Putamen (tissue), 1 donor: ENCODE measurements around the gene ATP5PB.

Source experiments
- DNase-seq: peaks from one replicate; pipeline ENCODE4 v3.0.0-alpha.2; 2016; ENCODE audit warnings: low spot score

The ATP5PB gene

DNA sequence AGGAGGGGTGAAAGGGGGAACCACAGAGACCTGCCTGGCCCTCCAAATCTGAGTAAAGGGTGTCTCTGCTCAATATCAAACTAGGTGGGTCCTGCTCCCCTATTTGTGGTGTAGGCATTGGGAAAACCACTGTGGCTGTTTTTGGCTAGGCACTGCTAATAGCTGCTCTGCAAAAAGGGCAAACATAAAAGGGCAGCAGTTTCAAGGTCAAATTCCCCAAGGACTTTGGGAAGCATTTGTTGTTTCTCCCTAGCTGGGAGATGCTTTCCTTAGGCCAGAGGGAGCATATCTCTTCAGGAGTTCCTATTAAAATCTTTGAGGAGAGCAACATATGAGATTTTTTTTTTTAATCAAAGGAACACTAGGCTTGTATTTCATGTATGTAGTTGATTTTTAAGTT, 26.9 kb downstream of the ATP5PB start:
- DNase-seq, result no peak

DNA sequence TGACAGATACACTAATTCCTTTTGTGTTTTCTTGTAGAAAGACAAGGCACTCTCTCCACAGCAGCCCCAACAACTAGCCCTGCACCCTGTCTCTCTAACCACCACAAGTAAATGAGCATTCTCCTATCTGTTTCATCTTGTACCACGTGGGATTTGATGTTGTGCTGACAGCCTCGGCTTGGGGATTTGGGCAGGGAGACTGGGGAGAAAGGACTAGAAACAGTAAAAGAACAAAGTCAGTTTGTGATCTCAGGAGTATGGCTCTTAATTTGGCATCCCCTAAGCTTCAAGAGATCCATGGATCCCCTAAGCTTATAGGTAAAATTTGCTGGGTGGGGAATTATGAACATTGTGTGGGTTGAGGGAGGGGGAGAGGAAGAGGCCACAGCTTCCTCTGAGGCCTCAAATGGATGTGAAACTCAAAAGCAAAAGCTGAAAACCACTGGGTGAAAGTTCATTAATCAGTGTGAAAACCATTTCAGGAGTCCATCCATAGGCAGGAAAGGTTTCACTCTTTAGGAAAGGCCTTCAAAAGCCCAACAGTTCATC, 27.6 kb downstream of the ATP5PB start:
- DNase-seq, result no peak

DNA sequence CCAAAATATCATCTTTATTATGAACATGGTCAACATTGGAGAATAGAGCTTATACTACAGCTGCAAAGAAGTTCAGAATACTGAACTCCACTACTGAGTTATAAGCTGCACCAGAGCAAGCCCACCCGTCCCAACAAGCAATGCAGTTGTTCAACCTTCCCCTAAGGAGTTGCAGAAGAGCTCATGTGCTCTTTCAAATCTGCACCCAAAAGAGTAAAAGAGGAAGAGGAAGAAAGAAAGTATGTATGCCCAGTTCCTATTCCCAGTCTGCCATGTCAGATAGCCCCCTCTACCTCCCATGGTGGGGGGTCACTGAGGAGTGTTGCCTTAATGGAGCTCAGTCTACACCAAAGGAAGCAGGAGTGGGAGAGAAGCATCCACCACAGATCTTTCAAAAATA, 31.4 kb downstream of the ATP5PB start:
- DNase-seq, result no peak

DNA sequence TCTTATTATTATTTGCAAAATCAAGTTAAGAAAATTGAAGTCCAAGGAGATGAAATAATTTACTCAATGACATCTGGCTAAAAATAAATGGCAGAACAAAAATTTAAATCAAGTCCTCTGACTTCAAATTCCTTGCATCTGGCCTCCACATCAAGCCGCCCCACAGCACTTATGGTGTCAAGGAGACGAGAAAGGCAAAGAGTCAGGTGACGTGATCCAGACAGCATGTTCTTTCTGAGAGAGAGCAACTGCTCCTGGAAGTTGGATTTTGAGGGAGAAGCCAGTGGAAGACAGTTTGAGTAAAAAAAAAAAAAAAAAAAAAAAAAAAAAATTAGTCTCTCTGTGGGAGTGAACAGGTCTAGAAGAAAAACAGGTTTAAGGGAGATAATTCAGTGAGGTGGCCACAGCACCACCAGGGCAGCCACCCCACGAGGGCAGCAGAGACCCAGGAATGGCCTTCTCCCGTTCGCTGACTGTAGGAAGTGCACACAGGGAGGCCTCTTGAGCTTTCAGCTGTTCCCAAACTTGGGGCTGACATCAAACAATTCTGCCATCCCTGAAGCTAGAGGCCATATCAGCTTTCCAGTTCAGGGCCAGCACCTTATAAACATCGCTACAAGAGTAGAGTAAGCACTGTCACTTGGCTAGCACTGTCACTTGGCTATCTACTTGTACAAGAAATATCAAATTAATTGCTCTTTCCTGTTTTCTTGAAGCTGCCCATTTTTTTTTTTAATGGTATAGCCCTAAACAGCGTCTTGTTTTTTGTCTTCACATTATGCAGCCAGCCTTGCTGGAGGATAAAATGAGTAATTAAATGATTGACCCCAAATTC, 32.3 kb downstream of the ATP5PB start:
- DNase-seq, result peak; percentile 74

DNA sequence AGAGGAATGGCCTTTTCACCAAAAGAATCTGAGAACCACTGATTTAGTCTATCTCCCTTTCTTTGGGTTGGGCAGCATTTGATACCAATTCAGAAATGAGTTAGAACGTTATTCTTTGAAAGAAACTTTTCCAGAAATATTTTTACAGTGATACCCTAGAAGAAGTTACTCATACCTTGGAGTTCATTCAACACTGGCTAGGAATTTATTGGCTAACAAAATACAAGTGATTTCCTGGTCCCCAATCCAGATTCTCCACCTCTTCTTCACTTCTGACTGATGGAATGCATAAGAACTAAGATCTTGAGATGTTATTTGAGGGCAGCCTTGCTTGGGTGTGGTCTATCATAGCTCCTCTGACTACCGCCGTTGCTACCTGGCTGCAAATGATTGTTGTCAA, 33.9 kb downstream of the ATP5PB start:
- no peak for DNase-seq

DNA sequence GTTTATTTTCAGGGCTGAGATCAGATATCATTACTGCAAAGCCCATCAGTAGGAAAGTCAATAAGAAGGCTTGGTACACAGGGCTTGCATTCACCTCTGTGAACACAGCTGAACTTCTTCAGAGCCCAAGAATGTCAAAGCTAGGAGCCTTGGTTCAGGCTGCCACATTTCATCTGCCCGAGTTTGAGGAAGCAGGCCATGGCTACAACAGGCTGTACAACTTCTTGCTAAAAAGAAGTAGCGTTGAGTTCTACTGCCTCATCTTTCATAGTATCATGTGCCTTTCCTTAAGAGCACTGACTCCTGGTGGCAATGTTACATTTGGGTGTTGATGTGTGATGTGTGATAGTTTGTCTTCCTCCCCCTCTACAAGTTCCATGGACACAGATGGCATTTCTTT, 34.6 kb downstream of the ATP5PB start:
- DNase-seq, result no peak

DNA sequence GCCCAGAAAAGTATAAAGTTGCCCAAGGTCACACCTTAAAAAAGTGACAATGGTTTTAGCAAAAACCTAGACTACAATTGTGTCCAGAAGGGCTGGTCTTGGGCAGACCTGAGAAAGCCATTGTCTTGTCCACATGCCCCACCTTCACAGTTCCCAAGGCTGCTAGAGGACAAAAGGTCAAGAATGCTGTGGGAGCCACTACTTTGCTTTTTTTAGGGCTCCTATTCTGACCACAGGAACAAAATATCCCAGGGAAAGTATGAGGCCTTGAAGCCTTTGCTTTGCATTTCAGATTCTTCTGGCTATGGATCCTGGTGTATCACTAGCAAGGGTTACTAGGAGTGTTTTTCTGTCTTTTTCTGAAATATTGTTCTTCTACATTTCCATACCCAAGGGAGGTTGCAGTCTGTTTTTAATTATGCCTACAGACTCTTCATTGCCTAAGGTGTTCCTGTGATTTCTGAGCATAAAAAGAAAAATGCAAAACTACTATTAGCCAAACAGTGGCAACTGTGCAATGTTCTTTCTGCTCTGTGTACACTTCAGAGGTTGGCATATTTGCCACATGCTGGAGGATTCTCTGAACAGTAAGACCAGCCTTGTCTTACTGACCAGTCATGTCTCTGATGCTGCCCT, 35.2 kb downstream of the ATP5PB start:
- DNase-seq, result no peak

DNA sequence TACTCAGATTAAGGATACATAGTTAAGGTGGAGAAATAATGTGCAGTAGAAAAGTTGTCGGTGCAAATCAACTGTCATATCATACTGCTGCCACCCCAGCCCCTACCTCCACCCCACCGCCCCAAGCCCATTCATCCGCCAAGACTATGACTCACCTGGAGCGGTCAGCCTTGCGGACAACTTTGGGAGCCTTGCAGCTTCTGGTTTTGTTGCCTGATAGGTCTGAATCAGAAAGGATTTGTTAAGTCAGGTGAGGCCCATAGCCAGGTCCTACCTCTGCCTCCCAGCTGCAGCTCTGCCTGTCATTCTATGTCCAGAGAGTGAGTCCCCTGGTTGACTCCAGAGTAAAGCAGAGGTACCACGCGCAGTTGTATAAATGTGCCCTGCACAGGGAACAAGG, 37.2 kb downstream of the ATP5PB start:
- no peak for DNase-seq

DNA sequence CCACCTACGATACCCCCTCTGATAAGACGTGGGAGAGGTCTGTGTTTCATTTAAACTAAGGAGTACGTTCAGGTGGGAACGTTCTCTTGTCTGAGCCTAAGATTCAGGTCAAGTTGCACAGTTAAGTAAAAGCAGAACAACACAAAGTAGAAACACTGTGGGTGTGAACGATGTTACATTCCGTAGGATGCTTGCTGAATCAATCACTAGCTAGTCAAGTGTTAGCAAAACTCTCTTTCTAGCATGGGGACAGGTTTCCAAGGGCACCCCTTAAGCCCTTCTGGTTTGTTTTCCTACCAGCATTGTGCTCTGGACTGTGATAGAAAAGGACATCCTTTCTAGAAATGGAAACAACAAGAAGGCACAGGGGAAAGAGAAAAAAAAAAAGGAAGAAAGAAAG, 37.9 kb downstream of the ATP5PB start:
- no peak for DNase-seq

DNA sequence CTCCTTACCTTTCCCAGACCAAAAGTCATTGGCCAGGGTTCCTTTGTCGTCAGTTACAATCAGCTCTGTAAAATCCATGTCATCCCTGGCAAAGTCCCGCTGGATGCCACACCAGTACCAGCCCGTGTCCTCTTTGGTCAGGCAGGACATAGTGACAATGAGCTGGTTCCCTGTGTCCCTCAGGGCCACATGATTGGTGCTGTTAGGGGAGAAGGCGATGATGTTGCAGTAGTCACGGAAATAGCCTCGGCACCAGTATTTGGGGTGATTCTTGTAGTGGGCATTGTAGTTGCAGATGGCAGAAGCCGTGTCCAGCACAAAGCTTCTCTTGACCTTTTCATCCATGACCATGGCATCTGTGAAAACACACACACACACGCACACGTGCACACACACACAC, 39.4 kb downstream of the ATP5PB start:
- DNase-seq, result no peak

DNA sequence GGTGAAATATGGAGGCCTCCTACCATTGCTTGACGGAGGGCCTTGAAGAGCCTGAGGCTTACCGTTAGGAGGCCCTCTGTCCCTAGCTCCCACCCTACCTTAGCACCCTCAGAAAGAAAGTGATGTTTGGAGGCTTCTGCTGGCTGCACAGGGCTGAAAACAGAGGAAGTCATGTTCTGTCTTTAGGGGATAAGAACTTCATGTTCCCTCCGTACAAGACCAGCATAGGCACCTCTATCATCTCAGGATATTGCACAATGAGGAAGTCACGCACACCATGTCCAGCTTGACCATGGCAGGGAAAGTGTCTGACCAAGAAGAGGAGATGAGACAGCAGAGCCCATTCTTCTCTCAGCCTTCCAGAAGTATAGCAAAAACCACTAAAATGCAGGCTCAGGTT, 40.3 kb downstream of the ATP5PB start:
- DNase-seq, result no peak

DNA sequence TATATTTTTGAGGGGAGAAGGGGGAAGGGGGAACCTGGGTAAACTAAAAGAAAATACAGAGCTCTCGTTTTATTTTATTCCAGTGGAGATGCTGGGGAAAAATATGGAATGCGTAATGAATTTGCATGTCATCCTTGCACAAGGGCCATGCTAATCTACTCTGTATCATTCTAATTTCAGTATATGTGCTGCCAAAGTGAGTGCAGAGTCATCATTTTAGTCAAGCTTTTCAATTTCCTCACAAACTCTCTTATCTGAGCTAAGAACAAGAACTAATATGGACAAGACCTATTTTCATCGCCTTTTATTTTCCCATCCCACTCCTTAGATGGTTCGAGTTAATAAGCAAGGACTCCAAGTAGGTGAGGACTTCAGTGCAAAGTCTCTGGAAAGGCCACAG, 41.0 kb downstream of the ATP5PB start:
- DNase-seq, result no peak

DNA sequence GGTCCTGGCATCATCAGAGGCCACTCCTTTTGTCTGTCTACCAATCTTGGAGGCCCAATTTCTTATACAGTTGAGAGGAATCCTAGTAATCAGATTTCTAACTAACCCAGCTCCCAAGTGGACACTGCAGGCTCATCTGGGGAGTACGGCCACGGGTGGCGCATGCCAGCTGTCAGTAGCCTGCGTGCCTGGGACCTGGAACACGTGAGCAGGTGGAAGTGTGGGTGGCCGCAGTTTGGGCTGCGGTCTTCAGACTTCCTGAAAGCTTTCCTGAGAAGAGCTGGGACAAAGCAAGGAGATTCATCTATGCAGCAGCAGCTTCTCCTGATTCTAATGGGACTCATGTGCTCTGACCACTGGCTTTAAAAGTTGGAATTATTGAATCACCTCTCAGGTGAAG, 41.8 kb downstream of the ATP5PB start:
- no peak for DNase-seq

DNA sequence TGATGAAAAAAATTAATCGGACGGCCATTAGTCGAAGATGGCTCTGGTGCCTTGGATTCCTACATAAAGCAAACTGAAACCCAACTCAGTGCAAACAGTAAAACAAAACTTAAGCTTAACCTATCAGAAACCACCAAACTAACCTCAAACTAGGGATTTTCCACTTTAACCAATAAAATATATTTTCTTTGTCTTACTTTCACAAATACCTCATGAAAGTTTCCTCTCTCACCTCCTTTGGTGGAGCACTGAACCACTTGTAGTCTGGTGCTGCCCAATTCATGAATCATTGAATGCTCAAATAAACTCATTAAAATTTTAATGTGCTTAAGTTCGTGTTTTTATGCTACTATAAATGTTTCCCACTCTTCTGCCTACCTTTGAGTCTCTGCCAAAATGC, 47.1 kb downstream of the ATP5PB start:
- DNase-seq, result no peak

DNA sequence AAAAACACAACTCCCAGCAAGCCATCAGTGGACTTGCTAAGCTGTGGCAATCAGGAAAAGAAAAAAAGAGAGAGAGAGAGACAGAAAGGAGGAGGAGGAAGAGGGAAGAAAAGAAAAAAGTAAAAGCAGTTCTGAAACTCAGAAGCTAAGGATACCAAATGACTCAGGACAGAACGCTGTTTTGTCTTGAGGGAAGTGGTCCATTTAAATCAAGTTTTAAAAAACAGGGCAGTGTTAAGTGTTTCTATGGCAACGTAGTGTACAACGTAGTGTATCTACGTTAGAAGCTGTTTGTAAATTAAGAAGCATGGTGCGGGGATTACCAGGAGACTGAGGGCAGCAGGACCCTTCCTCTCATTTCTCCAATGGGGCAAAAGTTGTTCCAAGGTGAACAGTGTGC, 48.3 kb downstream of the ATP5PB start:
- no peak for DNase-seq

DNA sequence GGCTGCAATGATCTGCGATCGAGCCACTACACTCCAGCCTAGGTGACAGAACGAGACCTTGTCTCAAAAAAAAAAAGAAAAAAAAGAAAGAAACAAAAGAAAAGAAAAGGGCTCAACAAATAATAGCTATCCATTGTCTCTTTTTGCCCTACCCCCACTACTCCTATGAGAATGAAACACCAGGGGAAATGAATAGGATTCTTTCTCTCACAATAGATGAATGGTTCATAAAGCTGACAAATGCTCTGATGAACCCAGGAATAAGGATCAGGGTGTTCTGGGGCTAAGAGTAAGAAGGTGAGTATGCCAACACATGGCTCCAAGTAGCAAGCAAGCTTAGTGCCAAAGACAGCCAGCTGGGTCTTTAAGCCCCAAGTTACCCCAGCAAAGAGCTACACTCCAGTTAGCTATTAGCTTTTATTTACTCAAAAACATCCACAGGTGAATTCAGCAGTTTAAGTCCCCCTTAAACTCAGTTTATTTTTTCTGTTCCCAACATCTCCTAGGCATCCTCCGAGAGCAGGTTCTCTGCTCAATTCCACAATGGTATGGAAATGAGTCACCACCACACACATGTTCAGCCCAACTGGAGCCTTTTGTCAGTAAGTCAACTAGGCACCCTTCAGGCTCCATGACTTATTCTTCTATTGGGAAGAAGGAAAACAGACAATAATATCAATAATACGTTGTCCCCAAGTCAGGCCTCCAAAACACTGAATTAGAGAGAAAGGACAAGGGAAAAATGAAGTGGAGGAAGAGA, 49.9 kb downstream of the ATP5PB start:
- DNase-seq, result no peak

DNA sequence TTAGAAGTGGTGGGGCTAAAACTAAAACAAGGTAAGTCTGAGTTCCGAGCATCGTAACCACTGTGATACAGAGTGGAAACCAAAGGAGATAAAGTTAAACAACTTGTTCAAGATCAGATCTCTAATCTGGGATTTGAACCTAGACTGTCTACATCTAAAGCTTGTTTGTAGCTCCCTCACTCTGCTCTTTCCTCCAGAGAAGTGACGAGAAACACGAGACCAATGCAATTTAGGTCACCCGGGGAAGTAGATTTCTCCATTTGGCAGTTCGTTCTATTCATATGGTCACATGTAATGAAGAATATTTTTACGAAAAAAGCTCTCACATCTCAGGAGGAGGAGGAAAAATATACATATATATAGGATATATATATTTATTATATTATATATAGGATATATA, 52.4 kb downstream of the ATP5PB start:
- no peak for DNase-seq

DNA sequence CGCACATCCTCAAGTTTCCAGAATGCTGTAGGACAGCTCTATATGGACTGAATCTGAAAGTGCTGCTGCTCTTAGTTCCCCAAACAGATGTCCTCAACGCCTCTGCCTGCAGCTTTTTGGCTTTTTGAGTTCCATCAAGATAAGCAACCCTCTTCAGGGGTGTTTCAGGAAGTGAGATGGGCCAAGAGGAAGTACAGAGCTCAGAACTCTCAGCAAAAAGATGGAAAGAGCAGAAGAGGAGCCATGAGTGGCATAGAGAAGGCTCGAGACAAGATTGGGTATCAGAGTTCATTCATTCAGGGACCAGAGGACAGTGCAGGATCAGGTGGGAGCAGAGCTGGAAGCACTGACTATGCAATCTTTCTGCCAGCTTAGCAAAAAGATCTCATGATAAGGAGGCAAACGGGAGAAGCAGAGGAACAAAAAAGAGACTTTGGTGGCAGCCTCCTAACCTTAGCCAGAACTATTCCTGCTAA, 54.4 kb downstream of the ATP5PB start, which contains the start of the genes ADORA3 and TMIGD3:
TSS of gene ADORA3 (minus strand) at position 49 of the 476 bp plus-strand sequence. CDS start 279 bp downstream, outside the sequence.
TSS of gene TMIGD3 (minus strand) at position 49 of the 476 bp plus-strand sequence. CDS start 279 bp downstream, outside the sequence.
- no peak for DNase-seq

DNA sequence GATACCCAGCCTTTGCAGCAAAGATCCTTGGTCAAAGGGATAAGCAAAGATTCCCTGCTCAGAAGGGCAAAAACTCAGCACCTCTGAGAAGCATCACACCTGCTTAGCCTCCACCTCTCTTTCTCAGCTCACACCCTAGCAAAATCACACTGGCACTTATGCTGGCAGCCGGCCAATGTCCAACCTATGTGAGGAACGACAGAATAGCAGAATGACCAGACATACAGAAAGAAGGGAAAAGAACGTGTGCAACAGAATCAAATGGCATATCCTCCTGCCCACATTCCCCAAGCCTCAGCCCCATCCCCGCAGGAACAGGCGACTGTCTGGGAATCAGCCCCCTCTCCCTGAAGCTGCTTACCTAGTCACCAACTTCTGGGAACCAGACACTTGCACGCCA, 54.8 kb downstream of the ATP5PB start:
- DNase-seq, result no peak

DNA sequence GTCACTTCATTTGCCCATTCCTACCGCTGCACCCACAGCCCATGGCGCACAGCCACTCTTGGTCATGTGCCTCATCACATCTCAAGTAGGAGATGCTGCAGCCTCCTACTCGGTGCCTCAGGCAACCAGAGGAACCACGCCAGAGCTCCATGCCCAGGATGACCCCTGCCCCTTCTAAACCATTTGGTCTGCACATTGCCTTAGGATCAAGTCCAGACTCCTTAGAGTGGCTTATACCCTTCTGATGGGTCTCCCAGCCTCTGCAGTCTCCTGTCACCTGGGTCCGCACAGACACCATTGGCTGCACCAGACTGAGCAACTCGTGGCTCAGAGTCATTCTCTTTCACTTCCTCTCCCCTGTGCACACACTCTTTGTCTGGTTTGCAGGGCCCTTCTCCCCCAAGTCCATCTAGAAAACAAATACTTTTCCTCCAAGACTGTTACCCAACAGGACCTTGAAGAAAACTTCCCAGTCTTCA, 56.4 kb downstream of the ATP5PB start:
- DNase-seq, result no peak

DNA sequence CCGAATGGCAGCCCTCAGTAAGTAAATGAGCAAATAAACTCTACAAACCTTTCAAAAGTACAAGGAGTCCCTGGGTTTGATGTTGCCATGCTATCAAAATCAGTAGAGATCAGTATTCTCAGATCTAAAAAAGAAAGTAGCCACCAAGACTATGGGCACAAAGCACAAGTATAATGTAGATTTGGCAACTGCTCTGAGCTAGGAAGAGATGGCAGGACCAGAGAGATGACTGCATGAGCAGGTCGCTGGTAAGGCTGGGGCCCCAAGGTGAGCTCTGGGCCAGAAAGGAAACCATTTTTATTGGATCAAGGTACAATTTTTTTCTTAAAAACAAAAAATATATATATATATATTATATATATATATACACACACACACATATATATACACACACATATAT, 57.3 kb downstream of the ATP5PB start:
- no peak for DNase-seq
